HG02885 (cell line): ENCODE data around the gene RWDD4.
"Not testable (repeated sequence)": the region's sequence is repeated elsewhere in the genome, so short reads cannot be mapped to it uniquely, and the experiment has no call there.

Experiments used
- ATAC-seq: cut with Tn5 transposase; IDR thresholded peaks from one replicate; pipeline ENCODE4 v1.9.1; 2021; ENCODE audit warnings: mild to moderate bottlenecking; ENCODE audit not compliant: unreplicated experiment, poor library complexity

The RWDD4 gene

DNA sequence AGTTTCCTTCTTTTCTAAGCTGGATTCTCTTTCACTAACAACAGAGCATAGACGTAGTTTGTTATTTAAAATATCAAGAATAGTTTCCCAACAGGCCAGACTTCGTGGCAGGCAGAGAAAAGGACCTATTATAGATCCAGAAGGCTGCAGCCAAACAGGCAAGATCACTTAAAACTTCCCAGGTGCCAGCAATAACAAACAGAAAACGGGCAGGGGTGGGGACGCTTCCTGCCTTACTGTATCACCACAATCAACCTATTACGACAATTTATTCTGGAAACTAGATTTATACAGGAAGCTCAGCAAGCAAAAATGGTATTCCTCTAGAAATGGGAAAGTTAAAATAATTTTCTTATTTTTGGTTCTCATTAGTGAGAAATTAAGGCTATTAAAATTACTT is 22.1 kb downstream of the RWDD4 start:
- no peak for ATAC-seq

DNA sequence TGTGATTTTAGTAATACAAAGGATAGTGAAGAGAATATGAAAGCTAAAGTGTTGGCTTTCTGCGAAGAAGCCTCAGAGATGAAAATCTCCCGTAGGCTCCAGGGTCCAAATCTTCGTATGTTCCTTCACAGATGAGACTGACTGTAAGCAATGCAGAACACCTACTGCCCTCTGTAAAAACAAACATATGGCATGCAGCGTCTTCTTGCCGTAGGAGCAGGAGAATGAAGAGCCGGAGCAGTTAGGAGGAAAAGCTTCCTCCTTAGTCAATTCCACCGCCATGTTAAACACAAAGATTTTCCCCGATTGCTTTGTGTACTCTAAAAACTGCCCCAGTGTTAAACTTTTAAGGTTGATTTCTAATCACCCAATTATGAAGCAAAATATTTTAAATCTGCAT is 22.5 kb downstream of the RWDD4 start:
- no peak for ATAC-seq

DNA sequence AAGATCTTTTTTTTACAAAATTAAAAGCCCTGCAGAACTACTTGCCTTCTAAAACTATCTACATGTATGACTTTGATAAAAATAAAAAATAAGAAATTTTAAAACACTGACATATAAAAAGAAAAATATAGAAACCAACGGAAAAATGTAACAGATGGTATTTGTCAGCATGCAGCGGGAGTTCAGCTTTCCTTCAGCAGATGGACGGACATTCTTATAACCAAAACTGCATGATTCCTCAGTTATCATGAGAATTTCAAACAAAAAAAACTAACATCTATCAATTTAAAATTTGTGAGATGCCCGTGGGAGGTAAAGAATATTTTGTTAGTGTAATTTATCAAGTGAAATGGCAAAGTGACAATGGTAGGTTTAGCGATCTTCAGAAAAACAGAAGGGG is 23.2 kb downstream of the RWDD4 start:
- ATAC-seq = no peak

DNA sequence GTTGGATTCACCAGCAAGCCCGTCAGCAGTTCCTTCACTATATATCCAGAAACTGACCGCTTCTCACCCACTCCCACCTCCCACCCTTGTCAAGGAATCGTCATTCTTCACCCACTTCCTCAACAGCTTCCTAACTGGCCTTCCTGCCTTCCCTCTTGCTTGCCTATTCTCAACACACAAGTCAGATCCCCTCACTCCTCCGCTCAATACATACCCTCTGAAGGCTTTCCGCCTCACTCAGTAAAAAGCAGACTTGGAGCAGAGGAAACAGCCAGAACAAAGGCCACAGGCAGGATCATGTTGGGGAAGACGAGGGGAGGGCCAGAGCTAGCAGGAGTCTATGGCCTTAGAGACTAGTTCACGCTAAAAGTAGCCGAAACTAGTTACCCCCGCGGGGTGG is 23.7 kb downstream of the RWDD4 start:
- no peak for ATAC-seq

DNA sequence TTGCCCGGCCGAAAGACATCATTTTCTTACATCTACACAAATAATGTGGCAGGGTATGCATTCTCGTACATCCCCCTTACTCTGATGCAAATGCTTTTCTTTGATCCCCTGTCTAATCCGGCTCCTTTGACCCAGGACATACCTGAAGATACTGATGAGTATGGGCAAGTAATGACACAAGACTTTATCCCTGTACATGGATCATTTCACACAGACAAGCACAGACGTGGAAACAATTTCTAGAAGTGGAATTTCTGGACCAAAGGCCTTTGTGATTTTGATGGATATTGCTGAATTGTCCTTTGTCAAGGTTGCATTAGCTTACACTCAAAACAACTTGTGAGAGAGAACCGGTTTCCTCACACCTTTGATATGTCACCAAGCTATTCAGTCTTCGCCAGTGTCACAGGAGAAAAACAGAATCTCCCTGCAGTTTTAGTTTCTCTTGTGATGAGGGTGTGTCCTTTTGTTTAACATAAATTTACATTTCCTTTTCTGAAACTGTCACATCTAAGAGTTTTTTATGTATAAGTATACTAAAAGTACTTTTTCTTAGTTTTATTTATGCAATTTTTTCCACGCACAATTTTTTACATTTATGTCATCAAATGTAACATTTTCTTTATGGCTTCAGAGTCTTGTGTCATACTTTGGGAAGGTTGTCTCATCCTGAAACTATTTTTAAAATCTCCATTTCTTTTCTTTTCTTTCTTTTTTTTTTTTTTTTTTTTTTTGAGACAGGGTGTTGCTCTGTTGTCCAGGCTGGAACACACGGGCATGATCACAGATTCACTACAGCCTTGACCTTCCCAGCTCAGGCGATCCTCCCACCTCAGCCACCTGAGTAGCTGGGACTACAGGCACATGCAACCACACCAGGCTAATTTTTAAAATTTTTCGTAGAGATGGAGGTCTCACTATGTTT is 25.2 kb downstream of the RWDD4 start:
- no peak for ATAC-seq

DNA sequence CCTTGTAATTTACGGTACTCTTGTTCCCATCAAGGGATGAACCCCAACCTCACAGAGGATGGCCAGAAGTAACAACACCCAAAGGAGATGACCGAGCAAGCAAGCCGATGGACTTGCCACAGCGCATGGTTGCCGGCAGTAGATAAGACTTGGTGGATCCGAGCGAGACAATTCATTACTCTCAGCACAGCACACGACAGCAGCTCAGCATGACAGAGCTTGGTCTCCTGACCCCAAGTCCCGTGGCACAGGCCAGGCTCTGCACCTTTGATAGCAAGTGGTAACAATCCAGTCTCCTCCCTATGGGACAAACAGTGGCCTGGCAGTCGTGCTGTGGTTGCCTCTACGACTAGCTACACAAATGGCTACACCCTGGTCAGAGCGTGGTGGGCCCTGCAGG is 26.3 kb downstream of the RWDD4 start:
- no peak for ATAC-seq

DNA sequence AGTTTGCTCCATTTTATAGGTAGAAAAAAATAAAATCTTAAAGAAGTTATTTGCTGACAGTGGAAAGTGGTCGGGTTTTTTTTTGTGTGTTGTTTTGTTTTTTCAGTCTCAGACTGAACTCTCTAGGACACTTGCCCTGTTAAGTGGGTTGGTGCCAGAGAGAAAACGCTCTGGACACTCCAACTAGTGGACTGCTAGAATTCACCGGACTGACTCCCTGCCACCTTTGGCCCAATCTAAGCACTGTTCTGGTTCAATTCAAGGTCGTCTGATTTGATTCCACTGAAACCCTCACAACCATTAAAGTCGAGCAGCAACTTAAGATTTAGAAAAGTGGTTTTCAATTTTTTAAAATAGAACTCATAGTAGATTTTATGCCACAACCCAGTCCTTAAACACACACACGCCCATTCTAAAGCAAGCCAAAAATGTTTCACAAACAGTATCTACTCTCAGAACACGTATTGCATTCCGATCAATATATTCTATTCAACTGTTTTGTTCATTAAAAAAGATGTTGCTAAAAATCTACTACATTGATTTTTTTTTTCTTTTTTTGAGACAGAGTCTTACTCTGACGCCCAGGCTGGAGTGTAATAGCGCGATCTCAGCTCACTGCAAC is 27.3 kb downstream of the RWDD4 start:
- no peak for ATAC-seq

DNA sequence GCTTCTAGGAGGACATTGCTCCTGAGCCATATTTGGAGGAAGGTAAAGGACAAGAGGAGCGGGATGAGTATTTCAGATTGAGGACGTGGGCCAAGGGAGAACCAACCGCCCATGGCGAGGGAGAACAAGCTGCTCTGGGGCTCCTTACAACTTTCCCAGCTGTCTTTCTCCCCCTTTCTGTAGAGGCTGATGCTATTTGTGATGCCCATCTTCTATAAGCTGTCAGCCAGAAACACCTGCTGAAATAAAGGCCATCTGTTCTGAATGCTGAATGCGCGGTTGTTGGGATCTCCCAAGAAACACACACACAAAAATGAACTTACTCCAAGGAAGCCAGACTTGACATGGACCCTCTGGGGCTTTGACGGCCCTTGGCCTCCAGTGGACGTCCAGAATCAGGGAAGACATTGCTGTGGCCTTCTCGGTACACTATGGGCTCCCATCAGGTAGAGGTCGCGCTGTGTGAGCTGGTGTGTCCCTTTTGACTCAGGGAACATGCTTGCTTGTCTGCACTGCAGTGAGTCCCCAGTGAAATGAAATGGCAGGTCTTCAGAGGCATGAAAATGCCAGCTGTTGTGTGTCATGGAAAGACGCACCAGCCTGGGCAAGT is 30.9 kb downstream of the RWDD4 start:
- no peak for ATAC-seq

DNA sequence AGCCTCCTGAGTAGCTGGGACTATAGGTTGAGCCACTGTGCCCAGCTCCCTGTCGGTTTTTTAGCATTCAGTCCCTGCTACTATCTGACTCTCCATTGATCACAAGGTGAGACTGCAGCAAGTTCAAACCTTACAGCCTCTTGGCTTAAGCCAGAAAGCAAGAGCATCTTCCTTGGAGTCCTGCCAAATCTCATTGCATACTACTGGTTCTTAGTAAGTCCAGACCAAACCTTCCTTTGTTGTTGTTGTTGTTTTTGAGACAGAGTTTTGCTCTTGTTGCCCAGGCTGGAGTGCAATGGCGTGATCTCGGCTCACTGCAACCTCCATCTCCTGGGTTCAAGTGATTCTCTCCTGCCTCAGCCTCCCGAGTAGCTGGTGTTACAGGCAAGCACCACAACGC is 31.7 kb downstream of the RWDD4 start:
- not testable (repeated sequence) for ATAC-seq

DNA sequence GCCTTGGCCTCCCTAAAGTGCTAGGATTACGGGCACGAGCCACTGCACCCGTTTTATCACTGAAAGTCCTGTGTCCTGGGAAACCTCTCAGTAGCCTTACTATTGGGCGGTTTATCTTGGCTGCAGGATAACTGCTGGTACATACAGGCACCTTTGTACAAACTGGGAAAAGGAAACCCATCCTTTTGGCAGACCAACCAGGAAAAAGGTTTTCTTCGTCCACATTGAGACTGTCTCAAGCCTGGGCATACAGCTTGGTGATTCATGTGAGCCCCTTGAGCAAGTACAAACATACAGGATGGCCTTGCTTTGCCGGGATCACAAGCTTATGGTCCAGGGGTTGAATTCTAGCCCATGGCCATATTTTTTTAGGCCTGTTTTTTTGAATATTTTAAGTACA is 32.8 kb downstream of the RWDD4 start:
- no peak for ATAC-seq

DNA sequence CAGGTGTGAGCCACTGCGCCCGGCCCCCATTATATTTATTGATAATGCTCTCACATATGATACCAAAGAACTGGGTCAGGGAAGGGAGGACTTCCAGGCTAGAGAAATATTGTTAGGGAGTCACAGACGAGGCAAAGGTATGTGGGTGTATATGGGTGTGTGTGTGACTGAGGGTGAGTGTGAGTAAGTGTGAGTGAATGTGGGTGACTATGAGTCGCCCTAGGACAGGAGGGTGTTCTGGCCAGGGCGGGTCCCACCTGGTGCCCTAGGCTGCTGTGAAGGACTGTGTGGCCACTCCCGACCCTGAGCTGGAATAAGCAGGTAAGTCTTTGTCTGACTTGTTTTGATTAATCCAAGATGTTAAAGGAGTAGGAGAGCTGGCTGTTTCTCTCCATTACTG is 34.4 kb downstream of the RWDD4 start:
- no peak for ATAC-seq

DNA sequence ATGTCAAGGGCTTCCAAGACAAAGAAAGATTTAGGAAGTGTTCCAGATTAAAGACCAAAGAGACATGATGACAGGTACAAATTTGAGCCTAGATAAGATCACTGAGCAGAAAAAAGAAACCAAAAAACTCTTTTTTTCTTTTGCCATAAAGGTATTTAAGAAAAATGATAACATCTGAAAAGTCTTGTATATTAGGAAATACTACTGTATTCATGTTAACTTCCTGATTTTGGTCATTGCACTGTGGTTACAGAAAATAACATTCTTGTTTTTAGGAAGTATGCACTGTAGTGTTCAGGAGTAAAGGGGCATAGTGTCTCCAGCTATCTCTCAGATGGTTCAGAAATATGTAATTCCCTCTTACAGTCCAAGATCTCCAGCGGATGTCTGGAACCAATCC is 37.1 kb downstream of the RWDD4 start:
- ATAC-seq = no peak

DNA sequence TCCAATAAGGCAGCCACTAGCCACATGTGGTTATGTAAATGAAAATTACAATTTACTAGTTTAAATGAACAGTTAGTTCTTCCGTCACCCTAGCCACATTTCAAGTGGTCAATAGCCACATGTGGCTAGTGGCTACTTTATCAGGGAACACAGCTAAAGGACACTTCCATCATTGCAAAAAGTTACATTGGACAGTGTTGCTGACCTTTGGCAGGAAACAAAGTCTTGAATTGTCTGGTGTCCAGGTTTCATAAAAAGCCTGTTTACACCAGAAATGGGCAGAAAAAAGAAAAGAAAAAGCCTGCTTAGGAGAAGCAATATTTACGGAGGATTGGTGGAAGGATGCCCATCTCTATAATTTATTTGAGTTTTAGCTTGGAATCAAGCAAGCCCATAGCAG is 38.6 kb downstream of the RWDD4 start:
- no peak for ATAC-seq

DNA sequence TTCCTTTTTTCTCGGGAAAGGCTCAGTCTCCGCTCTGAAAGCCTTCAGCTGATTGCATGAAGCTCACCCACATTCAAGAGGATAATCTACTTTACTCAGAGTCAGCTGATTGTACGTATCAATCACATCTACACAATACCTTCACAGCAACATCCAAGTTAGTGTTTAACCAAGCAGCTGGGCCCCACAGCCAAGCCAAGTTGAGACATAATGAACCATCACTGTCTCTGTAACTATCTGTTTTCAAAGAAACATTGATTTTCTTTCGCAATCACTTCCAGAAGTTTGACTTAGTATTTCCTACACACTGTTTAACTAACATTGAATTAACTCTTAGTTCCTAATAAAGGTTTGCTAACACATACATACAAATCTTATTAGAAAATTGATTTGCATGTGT is 40.3 kb downstream of the RWDD4 start:
- ATAC-seq = no peak

DNA sequence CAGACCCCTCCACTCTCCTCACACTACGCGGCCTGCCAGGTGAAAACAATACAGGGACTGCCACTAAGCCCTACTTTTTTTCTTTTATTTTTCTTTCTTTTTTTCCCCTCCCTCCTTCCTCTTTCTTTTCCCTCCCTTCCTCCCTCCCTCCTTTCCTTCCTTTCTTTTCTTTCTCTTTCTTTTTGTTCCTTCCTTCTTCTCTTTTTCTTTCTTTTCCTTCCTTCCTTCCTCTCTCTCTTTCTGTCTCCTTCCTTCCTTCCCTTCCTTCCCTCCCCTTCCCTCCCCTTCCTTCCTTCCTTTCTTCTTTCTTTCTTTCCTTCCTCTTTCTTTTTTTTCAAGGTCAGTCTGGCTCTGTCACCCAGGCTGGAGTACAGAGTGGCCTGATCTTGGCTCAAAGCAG is 41.9 kb downstream of the RWDD4 start:
- no peak for ATAC-seq

DNA sequence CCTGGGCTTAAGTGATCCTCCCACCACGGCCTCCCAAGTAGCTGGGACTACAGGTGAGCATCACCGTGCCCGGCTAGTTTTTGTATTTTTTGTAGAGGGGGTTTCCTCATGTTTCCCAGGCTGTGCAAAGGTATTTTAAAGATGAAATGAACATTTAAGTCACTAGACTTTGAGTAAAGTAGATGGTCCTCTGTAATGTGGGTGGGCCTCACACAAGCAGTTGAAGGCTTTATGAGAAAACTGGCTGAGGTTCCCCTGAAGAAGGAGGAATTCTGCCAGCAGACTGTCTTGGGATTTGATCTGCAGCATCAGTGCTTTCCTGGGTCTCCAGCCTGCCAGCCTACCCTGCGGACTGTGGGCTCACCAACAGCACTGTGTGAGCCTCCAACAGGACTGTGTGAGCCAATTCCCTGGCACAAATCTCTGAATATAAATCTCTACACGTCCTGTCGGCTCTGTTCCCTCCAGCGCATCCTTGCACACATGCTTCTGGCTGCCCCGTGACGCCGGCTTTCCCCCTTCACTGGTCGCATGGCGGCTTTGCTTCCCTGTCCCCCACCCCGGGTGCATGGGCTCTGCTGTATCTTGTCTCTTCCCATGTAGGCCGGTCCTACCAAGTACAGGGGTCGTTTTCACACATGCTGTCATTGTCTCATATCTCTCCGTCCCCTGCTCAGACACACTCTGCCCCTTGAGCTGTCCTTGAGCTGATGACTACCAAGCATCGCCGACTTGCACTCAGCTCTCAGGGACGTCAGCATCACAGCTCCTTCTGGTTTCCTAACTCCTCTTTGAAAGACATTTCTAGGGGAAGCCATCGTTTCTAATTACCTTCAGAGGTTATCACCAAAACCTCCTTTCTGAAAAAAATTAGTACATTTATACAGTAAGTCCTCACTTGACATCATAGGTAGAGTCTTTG is 46.4 kb downstream of the RWDD4 start:
- no peak for ATAC-seq

DNA sequence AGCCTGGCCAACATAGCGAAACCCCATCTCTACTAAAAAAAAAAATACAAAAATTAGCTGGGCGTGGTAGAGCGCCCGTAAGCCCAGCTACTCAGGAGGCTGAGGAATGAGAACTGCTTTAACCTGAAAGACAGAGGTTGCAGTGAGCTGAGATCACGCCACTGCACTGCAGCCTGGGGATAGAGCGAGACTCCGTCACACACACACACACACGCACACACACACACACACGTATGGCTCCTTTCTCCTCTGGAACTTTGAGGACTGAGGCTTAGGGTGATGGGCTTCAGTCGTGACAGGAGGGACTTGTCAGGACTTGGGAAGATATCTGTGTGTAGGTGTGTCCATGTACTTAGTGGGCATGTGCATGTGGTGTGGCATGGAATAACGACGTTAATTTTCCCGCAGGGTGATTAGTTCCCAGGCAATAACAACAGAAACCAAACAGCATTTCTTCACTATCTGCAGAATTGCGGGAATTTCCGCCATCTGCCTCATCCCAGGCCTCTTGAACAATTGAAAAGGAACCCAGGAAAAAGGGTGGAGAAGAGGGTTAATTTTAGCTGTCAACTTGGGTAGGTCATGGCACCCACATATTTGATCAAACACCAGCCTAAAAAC is 47.7 kb downstream of the RWDD4 start:
- ATAC-seq = no peak

DNA sequence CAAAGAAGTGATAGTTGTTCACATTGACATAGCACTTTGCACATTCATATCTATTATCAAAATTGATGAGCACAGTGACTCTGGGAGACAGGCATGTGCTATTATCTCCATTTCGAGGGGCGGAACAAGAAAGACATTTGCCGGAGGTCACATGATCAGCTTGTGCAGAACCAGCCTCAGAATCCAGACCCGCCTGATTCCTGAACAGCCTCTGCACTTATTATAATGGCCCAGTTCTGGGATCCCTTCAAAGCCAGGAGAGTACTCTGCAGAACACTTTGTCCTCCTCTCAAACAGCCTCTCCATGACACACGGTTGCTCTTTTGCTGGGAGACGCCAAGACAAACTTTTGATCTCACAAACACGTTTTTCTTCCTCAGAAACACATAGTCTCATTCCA is 48.4 kb downstream of the RWDD4 start:
- no peak for ATAC-seq

DNA sequence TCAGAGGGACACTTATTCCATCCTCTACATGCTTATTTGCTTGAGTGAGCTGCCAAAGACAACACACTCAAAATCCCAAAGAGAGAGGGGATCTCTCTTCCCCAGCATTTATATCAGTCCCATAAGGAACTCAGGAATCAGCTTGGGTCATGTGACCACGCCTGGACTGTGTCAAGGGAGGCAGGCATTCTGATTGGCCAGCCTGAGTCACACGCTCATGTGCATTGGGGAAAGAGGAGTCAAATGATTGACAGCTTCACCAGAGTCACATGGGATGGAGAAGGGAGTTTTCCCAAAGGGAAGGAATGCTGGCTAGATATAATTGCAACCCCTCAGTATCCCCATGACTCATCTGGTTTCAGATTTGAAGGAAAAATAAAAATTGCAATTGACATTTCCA is 49.0 kb downstream of the RWDD4 start:
- no peak for ATAC-seq

DNA sequence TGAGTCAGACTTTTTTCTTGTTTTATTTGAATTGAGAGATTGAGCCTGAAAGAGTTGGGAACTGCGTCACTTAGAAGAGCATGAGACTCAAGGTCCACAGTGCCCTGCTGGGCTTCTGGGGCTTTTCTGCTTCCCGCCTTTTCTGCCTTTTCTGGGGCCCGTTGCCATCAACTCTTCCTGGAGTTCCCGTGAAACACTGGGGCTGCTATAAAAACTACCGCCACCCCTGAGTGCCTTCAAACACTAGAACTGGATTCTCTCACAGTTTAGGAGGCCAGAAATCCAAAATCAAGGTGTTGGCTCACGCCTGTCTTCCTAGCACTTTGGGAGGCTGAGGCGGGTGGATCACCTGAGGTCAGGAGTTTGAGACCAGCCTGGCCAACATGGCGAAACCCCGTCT is 49.8 kb downstream of the RWDD4 start:
- ATAC-seq = no peak
